CD4-positive, alpha-beta T cell treated with Interleukin-12 subunit alpha and Interleukin-12 subunit beta, for 1 hour (primary cell): ENCODE results near the gene TMSB15C.

Experiments used
- DNase-seq: peaks from one replicate; pipeline ENCODE4 v3.0.0-alpha.2; 2020

The TMSB15C gene

DNA sequence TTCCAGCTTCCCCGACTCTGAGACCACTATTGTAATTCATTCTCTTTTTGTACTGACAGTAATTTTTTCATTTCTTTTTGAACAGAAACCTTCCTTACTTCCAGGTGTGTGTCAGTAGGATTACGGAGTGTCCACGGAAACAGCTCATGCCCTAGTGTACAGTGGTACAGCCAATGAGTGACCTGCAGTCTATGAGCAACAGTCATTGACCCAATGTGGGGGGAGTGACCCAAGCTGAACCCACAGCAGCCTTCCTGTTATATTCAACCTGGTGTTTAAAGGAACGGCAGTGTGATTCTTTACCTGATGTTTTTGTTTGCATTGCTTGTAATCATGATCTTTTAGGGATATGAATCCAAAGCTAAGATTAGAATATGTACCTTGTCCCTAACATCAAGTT lies 35.0 kb downstream of the TMSB15C start:
- no peak for DNase-seq

GRCh38 chrX:104039689-104040505 lies 36.1 kb downstream of the TMSB15C start, which contains the start of gene H2BW2:
H2BW2 (plus strand) TSS chrX:104039956; CDS start chrX:104039995, 39 bp downstream.
- DNase-seq: no peak
